Caki2 (cell line): ENCODE results near the gene EHD1. TPM values are rescaled to one million over a fixed set of nuclear protein-coding genes. Genes with fewer than 3 reads are reported as not detected.
"Not testable (repeated sequence)": the region's sequence is repeated elsewhere in the genome, so short reads cannot be mapped to it uniquely, and the experiment has no call there.

Experiments
- DNase-seq: peaks from one replicate; pipeline ENCODE4 v3.0.0-alpha.2; 2015; ENCODE audit warnings: low read depth
- in situ Hi-C: cut with HindIII; loops from 2 replicates; pipeline ENCODE4 v1.10.0; 2016; ENCODE audit warnings: low sequenced_read_pairs, low pct_unique_long_range_greater_than_20kb, mixed read lengths
- total RNA-seq: library from RNA; depleted of rRNA; stranded (reverse); fragments of >200 nt; shearing (Covaris generic); gene quantifications from 2 replicates; pipeline ENCODE4 v1.2.3, GENCODE V29; 2014; ENCODE audit warnings: low replicate concordance

Gene EHD1
- total RNA-seq, 1 experiment from 2014 or later = 53.4 TPM

DNA sequence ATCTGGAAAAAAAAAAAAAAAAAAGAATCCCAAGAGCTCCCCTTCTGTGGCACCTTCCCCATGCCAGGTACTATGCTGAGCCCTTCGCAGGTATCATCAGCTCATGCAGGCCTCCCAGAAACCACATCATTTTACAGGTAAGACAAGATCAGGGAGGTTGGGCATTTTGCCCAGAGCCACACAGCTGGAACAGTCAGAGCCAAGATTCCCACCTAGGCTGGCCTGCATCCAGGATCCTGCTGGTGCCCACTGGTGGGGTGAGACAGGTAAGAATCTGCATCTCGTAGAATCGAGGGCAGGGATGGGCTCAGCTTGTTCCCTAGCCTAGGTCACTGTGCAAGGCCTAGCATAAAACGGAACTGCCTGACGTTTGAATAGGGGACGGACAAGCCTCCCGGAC, 52.4 kb downstream of the EHD1 start:
- no peak for DNase-seq
- in situ Hi-C loops = no loop called here

DNA sequence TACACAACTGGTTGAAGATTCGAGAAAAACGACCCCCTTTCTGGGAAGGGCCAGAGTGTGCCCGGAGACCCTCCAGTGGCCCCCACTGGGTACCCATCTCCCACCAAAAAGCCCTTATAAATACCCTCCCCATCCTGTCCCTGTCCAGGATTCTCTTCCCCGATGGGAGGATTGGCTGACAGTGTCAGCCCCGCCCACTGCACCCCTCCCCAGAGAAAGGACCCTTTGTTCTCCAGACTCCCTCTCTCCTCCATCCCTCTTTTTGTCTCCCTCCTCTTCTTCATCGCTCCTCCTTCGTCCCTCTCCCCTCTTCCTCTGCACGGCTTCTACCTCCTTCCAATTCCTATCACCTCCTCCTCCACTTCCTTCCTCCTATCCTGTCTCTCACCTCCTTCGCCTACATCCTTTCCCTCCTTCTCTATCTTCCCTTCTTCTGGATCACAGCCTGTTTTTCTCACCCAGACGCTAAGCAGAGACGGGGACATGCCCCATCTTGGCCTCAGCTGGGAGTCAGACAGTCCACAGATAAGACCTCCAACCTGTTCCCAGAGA, 54.8 kb downstream of the EHD1 start:
- in situ Hi-C loops = no loop called here
- no peak for DNase-seq

DNA sequence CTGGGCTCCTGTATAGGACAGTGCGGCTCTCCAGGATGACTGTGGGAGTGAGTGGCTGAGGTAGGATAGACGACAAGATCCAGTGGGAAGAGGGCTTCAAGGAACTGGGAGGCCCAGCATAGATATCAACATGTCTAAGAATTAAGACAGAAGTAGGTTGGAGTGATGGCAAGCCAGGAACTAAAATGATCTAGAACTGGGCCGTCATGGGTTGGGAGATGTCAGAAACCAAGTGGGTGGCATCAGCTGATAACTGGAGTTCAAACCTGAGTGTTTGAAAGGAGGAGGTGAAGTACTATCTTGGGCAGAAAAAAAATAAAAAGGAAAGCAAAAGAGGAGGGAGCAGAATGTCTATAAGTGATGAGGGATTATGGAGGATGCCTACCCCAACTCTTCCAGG, 60.9 kb downstream of the EHD1 start:
- in situ Hi-C loops = no loop called here
- DNase-seq = no peak

DNA sequence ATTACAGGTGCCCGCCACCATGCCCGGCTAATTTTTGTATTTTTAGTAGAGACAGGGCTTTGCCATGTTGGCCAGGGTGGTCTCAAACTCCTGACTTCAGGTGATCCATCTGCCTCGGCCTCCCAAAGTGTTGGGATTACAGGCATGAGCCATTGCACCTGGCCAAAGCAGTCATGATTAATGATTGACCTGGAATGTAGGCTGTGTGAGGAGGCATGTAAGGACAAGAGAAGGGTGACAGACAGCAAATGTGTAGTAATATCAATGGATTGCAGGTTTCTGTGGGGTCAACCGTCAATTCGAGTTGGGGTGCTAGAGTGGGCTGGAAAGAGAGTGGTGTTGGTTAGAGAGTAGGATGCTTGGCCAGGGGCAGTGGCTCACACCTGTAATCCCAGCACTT, 63.0 kb downstream of the EHD1 start:
- DNase-seq, in situ Hi-C loops: not testable (repeated sequence)

DNA sequence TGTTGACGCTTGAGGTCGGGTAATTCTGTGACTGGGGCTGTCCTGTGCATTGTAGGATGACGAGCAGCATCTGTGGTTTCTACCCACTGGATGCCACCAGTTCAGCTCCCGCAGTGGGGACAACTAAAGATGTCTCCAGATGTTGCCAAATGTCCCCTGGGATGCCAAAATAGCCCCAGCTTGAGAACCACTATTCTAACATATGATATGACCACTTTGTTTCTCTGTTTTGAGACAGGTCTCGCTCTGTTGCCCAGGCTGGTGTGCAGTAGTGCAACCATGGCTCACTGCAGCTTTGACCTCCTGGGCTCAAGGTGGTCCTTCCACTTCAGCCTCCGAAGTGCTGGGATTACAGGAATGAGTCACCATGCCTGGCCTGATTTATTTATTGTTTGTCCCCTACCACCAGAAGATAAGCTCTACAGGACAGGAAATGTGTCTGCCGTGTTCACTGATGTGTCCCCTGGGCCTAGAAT, 63.7 kb downstream of the EHD1 start:
- DNase-seq = peak; percentile 36

DNA sequence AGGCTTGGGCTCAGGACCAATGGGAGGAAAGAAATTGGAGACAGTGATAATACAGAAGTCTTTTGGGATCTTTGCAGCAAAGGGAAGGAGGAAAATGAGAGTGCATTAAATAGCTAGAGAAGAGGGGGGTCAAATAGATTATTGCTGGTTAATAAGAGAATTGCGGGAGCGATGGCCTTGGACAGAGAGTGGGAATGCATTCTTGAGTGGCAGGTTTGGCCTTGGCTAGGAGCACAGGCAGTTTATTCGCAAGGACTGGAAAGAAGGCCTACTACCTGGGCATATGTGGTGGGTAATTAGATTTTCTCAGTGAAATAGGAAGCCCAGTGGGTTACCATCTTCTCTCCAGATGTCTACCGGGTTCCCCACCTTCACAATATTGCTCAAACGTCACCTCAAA, 64.6 kb downstream of the EHD1 start:
- in situ Hi-C loops = no loop called here

More for the DNA sequence above, 63.7 kb downstream of the EHD1 start:
- in situ Hi-C loops = no loop called here

DNA sequence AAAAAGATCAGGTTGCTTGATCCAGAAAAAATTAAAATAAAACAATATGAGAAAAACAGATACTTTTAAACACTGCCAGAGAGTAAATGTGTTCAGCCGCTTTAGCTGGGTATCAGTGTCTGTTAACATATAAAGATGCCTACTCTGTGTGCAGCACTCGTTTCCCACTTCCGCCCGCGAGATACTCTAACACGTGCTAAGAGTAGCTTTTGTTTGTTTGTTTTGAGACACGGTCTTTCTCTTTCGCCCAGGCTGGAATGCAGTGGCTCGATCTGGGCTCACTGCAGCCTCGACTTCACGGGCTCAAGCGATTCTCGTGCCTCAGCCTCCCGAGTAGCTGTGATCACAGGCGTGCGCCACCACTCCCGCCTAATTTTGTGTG, 67.5 kb downstream of the EHD1 start:
- in situ Hi-C loops = no loop called here
- DNase-seq = no peak

More for the DNA sequence above, 64.6 kb downstream of the EHD1 start:
- no peak for DNase-seq

DNA sequence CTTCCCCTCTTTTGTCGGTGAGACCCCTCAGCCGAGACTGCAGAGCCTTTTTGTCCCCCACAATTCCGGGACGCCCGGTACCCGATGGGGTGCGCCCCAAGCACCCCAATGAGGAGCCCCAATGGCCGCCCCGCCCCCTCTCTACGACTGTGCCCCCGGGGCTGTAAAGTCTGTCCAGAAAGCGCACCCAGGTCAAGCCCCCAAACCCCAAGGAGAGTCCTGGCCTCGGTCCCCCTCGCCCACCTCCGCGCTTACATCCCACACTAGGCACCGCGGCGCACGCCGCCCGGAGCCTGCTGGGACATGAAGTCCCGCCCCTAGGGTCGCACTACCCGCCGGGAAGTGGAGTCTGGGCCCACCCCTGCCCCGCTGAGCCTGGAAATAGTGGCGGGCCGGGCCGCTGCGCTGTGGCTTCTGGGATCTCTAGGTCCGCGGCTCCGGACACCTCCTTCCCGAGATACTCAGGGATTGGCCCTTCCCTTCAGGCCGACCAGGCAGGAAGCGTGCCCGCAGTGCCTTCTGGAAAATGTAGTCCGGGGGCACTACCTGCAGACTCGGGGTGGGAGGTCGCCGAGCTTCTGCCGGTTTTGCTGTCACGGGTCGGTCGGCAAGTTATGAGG, 68.0 kb downstream of the EHD1 start, which contains the start of gene MEN1:
MEN1 (minus strand) TSS at position 281 of the 620 bp plus-strand sequence. CDS start 442 bp downstream, outside the sequence.
- DNase-seq = peak; percentile 91
- in situ Hi-C loops = no loop called here

DNA sequence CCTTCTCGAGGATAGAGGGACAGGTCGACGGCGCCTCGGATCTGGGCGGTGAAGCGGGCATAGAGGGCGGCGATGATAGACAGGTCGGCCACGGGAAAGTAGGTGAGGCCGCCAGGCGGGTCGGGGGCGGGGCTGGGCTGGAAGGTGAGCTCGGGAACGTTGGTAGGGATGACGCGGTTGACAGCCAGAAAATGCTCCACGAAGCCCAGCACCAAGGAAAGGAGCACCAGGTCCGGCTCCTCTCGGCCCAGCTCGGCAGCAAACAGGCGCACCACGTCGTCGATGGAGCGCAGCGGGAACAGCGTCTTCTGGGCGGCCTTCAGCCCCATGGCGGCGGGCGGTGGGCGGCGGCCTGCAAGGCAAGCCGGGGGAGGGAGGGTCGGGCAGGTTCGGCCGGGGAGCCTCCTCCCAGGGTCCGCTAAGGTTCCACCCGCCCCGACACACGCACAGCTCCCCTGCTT, 68.6 kb downstream of the EHD1 start:
- no peak for DNase-seq
- in situ Hi-C loops = no loop called here

DNA sequence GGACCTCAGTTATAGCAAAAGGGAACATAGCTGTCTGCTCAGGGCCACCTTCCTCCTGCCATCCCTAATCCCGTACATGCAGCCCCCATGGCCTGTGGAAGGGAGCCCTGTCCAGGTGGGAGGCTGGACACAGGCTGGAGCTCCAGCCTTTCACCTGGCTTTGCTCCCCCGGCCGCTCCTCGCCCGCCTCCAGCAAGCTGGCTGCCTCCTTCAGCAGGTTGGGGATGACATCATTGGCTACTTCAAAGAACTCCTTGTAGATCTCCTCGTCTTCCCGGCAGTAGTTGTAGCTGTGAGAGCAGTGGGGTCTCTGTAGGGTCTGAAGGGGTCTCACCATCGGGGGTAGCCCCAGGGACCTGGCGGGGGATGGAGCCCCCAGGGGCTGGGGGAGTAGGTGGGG, 72.9 kb downstream of the EHD1 start:
- DNase-seq = no peak
- in situ Hi-C loops = no loop called here

DNA sequence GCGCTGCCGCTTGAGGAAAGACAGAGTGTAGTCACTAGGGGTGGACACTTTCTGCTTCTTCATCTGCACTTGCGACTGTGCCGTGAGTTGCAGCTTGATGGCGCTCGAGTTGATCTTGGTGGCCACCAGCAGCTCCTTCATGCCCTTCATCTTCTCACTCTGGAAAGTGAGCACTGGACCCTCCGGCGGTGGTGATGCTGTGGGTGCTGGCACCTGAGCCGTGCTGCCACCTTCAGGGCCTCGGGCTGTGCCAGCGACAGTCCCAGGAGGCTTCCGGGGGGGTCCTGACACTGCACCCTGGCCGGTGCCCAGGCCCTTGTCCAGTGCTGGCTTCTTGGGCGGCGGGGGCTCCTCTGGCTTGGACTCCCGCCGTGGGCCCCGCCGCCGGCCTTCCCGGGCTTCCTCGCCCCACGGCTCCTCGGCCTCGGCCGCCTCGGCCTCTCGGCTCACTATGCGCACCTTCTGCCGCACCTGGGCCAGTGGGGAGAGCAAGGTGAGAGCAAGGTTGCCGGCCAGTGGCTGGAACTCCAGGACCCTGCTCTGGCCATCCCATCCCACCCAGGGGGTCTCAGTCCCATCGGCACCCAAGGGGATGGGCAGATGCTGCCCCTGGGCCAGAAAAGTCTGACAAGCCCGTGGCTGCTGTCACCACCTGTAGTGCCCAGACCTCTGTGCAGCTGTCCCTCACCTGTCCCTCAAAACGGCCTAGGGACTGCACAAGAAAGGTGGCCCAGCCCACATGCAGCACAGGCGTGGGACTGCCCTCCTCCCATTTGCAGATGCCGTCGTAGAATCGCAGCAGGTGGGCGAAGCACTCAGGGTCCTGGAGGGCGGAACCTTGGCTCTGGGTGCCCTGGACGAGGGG, 73.8 kb downstream of the EHD1 start:
- in situ Hi-C loops = no loop called here
- DNase-seq = no peak

DNA sequence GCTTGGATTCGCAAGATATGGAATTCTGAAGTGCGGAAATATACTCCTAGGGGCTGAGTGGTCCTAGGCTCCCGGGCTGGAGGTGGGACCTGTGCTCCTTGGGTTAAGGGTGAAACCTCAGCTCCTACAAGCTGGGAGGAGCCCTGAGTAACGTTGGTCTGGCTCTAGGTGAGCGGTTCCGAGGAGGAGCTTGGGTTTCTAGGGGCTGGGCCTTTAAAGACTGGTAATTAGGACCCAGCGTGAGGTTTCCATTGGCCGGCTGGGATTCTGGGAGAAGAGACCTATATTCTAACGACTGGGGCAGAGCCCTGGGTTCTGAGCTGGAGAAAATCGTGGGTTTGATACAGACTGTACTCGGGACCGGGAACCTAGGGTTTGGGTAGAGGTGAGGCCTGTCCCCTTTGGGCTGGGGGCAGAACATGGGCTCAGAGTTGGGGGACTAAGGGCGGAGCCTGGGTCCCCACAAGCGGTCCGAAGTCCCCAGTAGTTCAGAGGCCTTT, 74.5 kb downstream of the EHD1 start:
- in situ Hi-C loops = no loop called here
- DNase-seq = no peak

DNA sequence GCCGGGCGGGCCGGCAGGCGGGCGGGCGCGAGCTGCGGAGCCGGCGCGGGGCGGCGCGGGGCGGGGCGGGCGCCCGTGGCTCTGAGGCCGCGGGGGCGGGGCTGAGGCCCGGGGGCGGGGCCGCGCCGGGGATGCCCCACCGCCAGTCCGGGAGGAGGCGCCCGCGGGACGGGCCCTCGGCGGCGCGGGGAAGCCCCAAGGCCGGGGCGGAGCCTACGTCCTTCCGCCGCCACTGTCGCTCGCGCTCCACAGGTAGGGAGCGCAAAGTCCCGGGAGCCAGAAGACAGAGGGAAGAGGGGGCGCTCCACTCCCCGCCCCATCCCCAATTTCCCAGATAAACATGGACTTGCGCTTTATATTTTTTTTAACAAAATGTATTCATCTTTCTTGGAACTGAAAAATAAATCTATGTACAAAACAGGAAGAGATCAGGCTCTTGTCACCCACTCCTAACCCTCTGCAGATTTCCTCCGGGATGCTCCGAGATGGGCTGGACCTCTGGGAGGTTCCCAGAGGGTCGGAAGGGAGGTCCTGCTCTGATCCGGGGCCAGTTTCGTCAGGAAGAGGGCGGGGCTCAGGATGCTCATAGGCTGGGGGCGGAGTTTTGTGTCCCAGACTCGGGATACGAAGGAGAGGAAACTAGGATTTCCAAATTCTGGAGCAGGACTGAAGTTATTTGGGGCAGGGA, 75.1 kb downstream of the EHD1 start, which contains the start of gene MAP4K2:
MAP4K2 (minus strand) TSS at position 57 of the 688 bp plus-strand sequence. CDS start 65 bp downstream, outside the sequence.
- peak; percentile 70 for DNase-seq
- in situ Hi-C loops = no loop called here

DNA sequence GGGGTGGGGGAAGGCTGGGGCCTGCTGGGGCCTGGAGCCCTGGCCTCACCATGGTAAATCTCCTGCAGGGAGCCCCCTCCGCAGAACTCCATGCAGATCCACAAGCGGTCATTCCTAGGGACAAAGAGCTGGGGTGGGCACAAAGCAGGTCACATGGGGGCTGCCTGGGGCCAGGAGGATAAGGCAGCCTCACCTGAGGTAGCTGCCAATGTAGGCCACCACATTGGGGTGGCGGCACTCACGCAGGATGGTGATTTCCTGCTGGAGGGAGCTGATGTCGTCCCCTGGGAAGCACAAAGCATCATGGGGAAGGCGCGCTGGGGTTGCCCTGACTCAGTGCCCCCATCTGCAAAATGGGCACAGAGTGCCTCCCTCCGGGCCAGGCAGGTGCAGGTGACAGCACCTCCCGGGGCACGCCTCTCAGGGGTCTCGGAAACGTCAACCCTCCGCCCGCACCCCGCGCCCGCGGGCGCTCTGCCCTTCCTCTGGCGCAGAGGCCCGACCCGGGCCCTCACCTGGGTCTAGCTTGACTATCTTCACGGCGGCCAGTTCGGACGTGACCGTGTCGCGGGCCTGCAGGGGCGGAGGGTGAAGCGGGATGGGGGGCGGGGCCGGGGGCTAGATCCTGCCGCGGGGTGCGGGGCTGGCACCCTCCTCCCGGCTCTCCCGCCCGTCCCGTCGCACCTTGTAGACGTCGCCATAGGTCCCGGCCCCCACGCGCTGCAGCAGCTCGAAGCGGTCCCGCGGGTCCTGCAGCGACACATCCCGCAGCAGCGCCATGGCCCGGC, 75.9 kb downstream of the EHD1 start:
- DNase-seq = no peak
- in situ Hi-C loops = no loop called here
